ENCODE measurements around the gene ARHGAP26. TPM values are rescaled to one million over a fixed set of nuclear protein-coding genes. Genes with fewer than 3 reads are reported as not detected.

ARHGAP26 gene
- total and polyA plus RNA-seq, 4 donors: 5.4 to 52.3 (median 30.4) TPM

- Histone ChIP-seq H3K27me3 (ENCODE audit: control insufficient read depth in 3 of 3, insufficient read depth in 3 of 3, low read length in 2 of 3) (no peaks in the 10 kb centered on the region), H3K36me3 (ENCODE audit: control insufficient read depth in 4 of 4, insufficient read depth in 4 of 4, low read length in 4 of 4) (no peaks in the 10 kb centered on the region), H3K27ac (ENCODE audit: low read depth in 1 of 2, low read length in 1 of 2) (peak overlapping the region in 1 of 2 donors; percentile 37), H3K9me3 (ENCODE audit: control insufficient read depth in 4 of 4, insufficient read depth in 3 of 4, low read length in 3 of 4) (no peaks in the 10 kb centered on the region), H3K4me1 (ENCODE audit: control insufficient read depth in 5 of 5, insufficient read depth in 5 of 5, low read length in 5 of 5) (peaks cover 7 to 52% (median 12%) of the 10 kb centered on the region in 5 donors), H3K9ac (ENCODE audit: insufficient read depth in 1 of 2, low read length in 2 of 2) (no peak overlapping the region), H3K4me3 (no peak overlapping the region)
- TF ChIP-seq CTCF (IDR thresholded peaks at IDR 0.05; ENCODE audit: control extremely low read depth, extremely low read depth): no peak
- whole genome bisulfite sequencing, 2 donors: 56 to 61% methylated on average over 10 of the region's 10 CpGs
- DNase-seq (peak in 2 of 3 donors; percentile 62 to 77), ATAC-seq (ENCODE audit: insufficient read depth, low FRiP score) (peak; percentile 35)
Measured at GRCh38 chr5:143229896-143230675, 459.9 kb downstream of the ARHGAP26 start.

- H3K9me3 ChIP-seq (ENCODE audit: control insufficient read depth in 4 of 4, insufficient read depth in 3 of 4, low read length in 3 of 4): no peaks in the 10 kb centered on the region
- no peaks in the 10 kb centered on the region for H3K27me3 ChIP-seq (ENCODE audit: control insufficient read depth in 3 of 3, insufficient read depth in 3 of 3, low read length in 2 of 3)
- WGBS, 2 donors: 68 to 84% methylated on average over 6 of the region's 6 CpGs
- ATAC-seq (ENCODE audit: insufficient read depth, low FRiP score) (no peak), DNase-seq (no peak)
- no peak overlapping the region for H3K9ac ChIP-seq (ENCODE audit: insufficient read depth in 1 of 2, low read length in 2 of 2)
- H3K4me3 ChIP-seq: no peak overlapping the region
- TF ChIP-seq CTCF (IDR thresholded peaks at IDR 0.05; ENCODE audit: control extremely low read depth, extremely low read depth): no peak
- H3K36me3 ChIP-seq (ENCODE audit: control insufficient read depth in 4 of 4, insufficient read depth in 4 of 4, low read length in 4 of 4): no peaks in the 10 kb centered on the region
- H3K4me1 ChIP-seq (ENCODE audit: control insufficient read depth in 5 of 5, insufficient read depth in 5 of 5, low read length in 5 of 5): peaks cover 7 to 52% (median 12%) of the 10 kb centered on the region in 5 donors
- peak overlapping the region in 1 of 2 donors; percentile 37 for H3K27ac ChIP-seq (ENCODE audit: low read depth in 1 of 2, low read length in 1 of 2)
Measured at GRCh38 chr5:143230676-143230996, 460.5 kb downstream of the ARHGAP26 start.

GRCh38 chr5:143231416-143231815 is 461.2 kb downstream of the ARHGAP26 start:
- Histone ChIP-seq H3K27ac (ENCODE audit: low read depth in 1 of 2, low read length in 1 of 2) (no peak overlapping the region), H3K36me3 (ENCODE audit: control insufficient read depth in 4 of 4, insufficient read depth in 4 of 4, low read length in 4 of 4) (no peaks in the 10 kb centered on the region), H3K9me3 (ENCODE audit: control insufficient read depth in 4 of 4, insufficient read depth in 3 of 4, low read length in 3 of 4) (no peaks in the 10 kb centered on the region), H3K27me3 (ENCODE audit: control insufficient read depth in 3 of 3, insufficient read depth in 3 of 3, low read length in 2 of 3) (no peaks in the 10 kb centered on the region), H3K4me3 (no peak overlapping the region), H3K4me1 (ENCODE audit: control insufficient read depth in 5 of 5, insufficient read depth in 5 of 5, low read length in 5 of 5) (peaks cover 7 to 52% (median 12%) of the 10 kb centered on the region in 5 donors), H3K9ac (ENCODE audit: insufficient read depth in 1 of 2, low read length in 2 of 2) (no peak overlapping the region)
- whole genome bisulfite sequencing, 2 donors: 69 to 71% methylated on average over 3 of the region's 3 CpGs
- ATAC-seq (ENCODE audit: insufficient read depth, low FRiP score): no peak
- no peak for TF ChIP-seq CTCF (IDR thresholded peaks at IDR 0.05; ENCODE audit: control extremely low read depth, extremely low read depth)
- peak; percentile 88 to 92 (median 91) for DNase-seq

Data from lung (tissue), 12 donors.